Non-pigmented ciliary epithelial cell (primary cell): ENCODE results near the gene MPP1.
A peak's percentile ranks its signal among the peaks of the same experiment; 100 is the strongest.
"Not testable (repeated sequence)": the region's sequence is repeated elsewhere in the genome, so short reads cannot be mapped to it uniquely, and the experiment has no call there.

Experiments used
- DNase-seq: peaks from one replicate; pipeline ENCODE4 v3.0.0-alpha.2; 2010; ENCODE audit warnings: low read depth

The MPP1 gene

DNA sequence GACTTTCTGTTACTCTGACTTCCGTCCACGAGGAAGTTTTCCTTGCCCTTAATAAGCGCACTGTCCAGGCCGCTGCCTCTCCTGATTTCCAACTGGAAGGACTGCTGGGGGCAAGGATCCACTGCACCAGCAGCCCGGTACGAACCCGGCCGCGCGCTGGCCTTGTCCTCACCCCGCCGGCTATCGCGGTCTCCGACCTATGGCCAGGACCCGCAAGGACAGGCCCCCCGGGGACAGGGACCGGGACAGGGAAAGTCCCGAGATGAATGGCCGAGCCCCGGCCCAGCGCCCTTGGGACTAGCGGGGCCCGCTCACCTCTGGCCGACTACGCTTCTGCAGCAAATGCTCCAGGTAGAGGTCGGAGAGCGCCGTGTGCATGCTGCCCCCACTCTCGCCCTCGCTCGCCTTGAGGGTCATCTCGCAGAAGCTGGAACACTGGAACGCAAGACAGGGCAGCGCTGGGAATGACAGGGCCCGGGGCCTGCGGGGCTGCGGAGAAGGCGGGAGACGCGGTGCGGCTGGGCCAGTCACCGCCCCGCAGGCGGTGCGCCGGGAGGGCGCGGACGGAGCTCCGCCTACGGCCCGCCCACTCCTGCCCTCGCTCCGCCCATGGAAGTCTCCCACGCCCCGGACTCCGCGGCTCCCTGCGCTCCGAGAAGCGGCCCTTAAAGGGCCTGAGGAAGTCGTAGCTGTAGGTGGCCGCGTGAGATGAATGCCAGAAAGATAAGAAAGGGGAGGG lies at the start of gene MPP1:
TSS of gene MPP1 (minus strand) at position 529 of the 739 bp plus-strand sequence. CDS start at position 417, 112 bp downstream.
- DNase-seq: no peak

DNA sequence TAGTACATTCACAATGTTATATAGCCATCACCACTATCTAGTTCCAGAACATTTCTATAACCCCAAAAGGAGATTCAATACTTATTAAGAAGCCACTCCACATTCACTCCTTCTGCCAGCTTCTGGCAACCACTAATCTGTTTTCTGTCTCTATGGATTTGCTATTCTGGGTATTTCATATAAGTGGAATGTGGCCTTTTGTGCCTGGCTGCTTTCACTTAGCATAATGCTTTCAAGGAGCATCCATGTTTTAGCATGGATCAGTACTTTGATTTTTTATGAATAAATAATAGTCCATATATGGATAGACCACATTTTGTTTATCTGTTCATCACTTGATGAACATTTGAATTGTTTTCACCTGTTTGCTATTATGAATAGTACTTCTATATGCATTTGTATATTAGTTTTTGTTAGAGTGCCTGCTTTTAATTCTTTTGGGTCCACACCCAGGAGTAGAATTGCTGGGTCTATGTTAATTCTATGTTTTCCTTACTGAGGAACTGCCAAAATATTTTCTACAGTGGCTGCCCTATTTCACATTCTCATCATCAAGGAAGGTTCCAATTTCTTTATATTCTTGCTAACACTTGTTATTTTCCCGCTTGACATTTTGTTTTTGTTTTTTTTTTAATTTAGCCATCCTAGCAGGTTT lies 45.8 kb upstream of the MPP1 start:
- no peak for DNase-seq

DNA sequence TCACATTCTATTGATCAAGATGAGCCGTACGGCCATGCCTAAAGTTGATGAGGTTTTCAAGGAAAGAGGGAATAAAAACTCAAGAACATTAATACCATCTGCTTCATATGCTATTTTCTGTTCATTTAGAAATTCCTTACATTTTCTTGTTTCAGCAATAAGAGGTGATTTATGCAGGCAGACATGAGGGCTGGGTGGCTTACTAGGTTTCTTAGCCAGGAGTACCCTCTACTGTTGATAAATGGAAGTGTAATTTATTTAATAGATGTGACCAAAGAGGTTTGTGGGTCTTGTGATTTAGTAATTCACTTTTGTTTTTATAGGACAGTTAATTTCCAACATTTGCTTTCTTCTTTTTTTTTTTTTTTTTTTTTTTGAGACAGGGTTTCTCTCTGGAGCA lies 35.6 kb upstream of the MPP1 start:
- DNase-seq: peak; percentile 13

DNA sequence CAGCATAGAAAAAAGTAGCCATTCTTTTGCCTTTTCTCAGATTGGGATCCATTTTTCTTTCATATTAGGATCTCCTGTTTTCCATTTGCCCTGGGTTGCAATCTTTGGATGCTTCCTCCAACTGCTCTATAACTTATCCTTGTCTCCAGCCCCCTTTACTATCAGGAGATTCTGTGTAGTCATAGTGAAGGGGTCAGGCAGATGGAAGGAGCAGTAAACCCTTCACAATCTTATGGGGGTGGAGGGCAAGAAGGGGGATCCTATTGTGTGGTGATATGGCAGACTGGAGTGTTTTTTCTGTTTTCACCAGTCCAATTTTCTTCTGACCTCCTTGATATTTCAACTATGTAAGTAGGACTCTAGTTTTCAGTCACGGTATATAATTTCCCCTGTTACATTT lies 30.9 kb upstream of the MPP1 start:
- DNase-seq: no peak

DNA sequence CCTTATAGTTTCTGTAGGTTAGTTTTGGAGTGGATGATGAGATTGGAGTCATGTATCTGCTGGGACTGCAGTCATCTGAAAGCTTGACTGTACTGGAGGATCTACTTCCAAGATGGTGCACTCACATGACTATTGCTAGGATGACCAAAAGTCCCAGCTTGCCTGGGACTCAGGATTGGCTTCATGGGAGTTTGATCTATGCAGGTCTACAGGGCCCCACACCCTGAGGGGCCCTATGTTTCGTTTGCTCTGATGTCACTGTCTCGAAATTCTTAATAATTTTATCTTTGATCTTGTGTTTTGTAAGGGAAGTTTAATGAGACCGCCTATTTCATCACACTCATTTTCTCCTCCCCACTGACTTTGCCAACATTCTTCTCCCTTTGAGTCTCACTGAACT lies 29.3 kb upstream of the MPP1 start, which contains the start of gene SMIM9:
TSS of gene SMIM9 (minus strand) at position 101 of the 400 bp plus-strand sequence. CDS start 3,806 bp downstream, outside the sequence.
- no peak for DNase-seq

DNA sequence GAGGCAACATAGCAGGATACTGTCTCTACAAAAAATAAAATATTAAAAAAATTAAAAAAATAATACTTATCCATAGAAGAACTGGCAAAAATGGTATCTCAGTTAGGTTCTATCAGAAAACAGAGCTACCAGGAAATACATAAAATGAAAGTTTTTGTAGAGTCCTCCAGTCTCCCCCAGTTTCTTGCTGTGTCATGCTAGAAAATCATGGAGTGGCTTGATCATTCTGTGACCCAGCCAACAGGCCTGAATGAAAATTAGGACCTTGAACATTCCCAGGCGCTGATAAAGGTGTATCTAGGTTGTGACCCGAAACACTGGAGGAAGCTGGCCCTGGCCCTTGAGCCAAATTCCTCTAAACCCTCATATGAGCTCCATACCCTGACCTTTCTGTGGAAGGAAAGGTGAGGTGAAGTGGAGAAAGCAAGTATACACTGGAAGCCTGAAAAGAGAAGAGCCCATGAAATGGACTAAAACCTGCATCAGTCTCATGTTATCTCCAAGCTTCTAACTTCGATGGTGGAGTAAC lies 28.5 kb upstream of the MPP1 start:
- no peak for DNase-seq

DNA sequence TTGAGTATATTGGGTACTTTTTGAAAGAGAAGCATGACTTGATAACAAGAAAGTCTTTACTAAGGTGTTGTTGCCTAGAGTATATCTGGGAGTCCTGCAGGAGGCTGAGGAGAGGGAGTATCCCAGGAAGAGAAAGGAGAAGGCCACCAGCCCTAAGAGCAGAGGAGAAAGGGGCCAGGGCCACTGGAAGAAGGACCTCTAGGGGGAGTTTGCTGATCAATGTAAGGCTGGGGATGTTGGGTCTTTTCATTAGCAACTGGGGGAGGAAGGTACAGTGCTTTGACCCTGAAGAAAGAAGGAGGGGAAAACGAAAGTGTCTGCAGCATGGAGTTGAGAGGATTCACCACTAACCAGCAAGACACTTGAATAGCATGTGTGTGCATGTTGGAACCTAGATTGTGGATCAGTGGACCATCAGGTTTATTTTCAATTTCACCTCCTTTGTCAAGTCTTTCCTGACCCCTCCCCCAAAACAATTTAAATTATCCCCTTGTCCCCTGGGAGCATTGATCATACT lies 24.7 kb upstream of the MPP1 start:
- DNase-seq: no peak

DNA sequence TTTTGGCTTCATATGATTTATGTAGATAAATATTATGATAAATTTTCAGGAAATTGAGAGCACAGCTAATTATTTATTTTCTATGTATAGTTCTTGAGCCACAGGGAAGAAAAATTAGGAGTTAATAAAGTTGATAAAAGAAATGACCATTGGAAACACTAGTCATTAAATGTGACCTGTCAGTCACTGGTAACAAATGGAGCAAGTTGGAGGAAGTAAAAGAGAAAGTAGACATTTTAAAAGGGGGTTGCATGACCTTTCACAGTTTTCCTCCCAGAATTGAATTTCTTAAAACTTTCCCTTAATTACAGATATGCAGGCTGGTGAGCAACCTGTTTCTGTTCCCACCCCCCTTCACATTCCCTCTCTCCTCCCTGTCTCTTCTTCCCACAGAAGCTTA lies 23.8 kb upstream of the MPP1 start:
- no peak for DNase-seq

DNA sequence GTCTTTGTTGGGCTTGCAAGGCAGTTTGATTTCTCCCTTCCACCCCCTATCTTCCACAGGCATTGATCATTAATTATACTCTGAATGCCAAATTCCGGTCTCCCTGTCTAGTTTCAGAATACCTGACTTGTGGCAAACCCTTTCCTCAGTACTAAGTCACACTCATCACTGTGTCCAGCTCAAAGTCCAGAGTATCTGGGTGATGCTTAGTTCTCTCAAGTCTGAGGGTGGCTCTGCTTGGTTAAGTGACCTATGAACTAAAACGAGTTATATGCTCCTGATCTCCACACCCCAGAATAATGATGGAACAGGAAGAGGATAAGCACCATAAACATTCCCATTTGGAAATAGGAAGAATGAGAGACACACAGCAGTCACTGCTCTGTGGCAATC lies 22.7 kb upstream of the MPP1 start:
- no peak for DNase-seq

DNA sequence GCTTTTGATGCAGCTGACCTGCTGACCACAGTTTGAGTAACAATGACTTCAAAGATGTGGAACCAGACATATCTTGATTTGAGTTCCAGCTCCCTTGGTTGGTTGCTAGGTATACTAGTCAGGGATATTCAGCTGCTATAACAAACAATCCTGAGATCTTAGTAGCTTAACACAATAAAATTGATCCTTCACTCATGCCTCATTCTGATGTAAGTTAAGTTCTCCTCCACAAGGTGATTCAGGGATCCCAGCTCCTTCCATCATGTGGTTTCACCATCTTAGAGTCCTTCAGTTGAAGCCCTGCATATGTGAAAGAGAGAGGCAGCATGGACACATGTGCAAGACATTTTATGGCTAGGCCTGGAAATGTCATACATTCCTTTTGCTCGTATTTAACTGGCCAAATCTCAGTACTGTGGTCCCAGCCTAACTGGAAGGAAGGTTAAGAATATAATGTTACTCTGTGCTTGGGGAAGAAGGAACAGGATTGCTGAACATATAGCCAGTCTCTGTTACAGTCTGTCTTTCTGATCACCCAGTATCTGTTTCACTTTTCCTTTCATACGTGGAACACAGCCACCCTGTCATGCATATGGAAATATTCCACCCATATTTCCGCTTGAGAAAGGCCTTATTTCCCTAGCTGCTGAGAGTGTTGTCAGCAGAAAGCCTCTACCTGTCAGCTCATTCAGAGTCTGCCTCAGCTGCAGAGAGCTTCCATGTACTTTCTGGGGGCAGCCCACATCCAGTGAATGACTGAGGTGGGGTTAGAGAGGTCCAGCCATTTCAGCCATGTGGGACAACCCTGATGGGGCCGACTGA lies 22.1 kb upstream of the MPP1 start:
- DNase-seq: no peak

DNA sequence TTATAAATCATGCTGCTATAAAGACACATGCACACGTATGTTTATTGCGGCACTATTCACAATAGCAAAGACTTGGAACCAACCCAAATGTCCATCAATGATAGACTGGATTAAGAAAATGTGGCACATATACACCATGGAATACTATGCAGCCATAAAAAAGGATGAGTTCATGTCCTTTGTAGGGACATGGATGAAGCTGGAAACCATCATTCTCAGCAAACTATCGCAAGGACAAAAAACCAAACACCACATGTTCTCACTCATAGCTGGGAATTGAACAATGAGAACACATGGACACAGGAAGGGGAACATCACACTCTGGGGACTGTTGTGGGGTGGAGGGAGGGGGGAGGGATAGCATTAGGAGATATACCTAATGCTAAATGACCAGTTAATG lies 20.3 kb upstream of the MPP1 start:
- not testable (repeated sequence) for DNase-seq

DNA sequence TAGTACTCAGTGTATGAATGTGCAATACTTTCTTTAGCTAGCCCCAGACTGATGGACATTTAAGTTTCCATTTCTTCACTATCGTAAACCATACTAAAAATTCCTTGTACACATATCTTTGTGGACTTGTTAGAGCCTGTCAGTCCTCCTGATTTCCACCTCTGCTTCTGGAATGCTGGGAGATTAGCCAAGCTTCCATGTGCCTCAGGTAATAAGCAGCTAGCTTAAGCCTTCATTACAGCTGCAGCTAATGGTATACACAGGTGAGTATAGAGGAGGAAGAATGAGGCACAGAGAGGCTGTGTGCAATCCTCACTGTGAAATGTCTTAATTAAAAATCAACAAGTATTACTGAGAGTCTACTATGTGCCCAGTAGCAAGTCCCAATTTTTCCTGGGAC lies 19.4 kb upstream of the MPP1 start:
- DNase-seq: no peak

DNA sequence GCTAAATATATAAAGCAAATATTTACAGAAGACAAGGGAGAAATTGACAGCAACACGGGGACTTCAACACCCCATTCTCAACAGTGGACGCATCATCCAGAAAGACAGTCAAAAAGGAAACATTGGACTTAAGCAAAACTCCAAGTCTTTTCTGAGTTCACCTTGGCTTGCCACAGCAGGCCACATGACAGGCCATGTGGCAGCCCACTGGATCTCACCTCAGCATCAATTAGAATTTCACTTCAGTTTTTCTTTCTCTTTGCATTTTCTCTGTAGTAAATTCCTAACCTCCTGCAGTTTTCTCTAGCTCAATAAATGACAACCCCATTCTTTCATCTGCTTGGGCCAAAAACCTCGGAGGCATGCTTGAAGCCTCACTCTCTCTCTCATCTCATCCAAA lies 16.7 kb upstream of the MPP1 start:
- DNase-seq: no peak

DNA sequence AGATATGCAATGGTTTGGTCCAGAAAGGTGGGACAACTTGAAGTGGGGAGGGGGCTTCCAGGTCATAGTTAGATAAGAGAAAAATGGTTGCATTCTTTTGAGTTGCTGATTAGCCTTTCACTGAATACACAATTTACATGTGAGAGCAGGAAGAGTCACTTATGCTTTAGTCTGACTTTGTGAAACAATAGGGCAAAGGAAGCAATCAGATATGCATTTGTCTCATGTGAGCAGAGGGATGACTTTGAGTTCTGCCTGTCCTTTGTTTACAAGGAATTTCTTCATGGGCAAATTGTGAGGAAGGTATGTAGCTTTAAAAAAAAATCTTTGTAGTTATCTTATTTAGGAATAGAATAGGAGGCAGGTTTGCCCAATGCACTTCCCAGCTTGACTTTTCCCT lies 16.2 kb upstream of the MPP1 start:
- DNase-seq: no peak

DNA sequence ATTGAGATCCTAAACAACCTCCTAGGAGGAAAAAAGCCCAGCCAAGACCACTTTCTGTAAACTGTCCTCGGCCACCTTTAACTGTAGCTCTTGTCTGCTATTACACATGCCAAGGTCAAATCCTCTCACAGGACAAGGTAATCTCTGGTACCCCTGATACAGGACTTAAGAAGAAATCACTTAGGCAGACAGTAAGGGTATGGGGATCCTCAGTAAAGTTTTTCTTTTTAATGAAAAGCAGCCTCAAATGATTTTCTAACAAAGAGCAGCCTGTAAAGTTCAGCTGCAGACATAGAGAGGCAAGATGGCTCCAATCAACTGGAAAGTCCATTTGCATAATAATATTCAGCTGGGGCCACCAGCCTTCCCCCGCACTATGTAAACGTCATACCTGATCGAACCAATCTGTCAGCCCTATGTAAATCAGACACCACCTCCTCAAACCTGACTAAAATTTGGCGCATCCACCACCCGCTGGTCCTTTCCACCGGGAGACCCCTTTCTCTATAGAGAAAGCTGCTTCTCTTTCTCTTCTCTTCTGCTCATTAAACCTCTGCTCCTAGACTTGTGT lies 14.6 kb upstream of the MPP1 start:
- DNase-seq: no peak

DNA sequence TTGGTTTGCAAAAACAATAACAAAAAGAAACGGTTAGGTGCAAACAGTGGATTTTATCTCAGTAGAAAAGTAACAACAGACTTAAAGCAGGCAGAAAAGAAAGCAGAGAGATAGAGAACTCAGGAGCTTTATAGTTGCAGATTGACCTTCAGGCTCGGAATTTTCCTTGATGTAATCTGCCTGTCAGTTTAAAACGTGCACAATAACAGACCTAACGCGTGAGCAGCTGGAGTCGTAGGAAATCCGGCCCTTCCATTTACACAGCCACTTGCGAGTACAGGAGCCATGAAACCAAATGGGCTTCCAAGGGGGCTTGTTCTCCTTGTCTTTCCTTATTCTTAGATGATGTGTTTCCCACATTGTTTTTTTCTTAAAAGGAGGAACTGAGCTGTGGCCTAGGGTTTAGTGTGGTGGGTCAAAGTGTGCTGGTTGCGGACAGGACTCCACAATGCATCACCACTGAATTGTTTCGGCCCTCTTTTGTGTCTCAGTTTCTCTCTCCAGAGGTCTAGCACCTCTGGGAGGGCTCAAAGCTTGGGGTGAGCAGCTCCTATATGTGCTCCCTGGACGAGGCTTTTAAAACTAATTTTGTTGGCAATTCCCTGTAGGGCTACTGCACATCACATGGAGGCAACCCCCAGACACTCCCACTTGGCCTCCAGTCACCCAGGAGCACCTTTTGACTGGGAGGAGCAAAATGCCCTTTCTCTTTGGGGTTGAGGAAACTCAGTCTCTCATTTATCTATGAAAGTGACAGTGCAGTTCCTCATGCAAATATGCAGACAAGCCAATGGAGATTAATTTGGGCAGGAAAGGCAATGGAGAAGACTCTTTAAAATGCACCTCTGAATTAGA lies 13.9 kb upstream of the MPP1 start:
- DNase-seq: no peak

DNA sequence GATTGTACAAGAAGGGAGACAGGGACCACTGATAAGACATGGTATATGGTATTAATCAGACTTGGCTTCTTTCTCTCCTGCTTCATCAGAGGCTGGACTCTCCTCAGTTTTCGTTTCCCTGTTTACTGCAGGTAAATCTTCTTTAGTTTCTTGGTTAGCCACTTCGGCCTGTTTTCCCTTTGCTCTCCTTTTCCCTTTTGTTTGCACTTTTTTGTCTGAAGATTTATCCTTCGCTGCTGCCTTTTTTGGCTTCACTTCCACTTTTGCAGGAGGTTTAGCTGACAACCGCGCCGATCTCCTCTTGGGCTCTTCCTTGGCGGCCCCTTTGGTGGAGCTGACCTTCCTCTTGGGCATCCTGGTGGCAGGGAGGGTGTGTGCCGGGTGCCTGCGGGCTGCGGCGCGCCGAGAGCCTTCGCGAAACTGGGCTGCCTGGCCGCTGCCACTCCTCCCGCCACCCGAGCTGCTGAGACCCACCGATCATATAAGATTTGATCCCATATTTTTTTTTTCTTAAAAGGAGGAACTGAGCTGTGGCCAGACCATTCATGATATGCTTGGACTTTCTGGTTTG lies 11.8 kb upstream of the MPP1 start:
- DNase-seq: not testable (repeated sequence)

DNA sequence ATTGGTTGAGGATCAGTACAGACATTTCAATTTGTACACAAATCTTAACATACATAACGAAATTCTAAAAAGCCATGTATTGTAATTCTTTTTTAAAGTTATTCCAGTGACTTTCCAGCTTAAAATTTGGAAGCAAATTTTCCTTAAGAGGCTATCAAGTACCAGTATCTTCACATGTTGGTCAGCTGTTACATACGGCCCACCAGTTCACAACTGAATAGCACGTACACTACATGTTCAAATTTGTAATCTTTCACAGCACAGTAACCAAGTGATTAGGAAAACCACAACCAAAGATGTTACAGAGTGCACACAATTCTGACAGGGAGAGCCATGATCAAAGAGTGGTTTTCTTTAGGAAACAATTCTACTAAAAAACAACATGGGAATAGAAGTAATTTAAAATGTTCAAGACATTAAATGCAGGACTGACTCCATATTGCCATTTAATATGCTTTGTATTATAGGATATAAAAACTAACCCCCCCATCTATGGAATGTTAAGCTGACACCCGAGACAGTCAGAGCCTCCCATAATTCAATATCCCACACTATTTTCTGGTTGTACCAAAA lies 11.1 kb upstream of the MPP1 start:
- DNase-seq: not testable (repeated sequence)

DNA sequence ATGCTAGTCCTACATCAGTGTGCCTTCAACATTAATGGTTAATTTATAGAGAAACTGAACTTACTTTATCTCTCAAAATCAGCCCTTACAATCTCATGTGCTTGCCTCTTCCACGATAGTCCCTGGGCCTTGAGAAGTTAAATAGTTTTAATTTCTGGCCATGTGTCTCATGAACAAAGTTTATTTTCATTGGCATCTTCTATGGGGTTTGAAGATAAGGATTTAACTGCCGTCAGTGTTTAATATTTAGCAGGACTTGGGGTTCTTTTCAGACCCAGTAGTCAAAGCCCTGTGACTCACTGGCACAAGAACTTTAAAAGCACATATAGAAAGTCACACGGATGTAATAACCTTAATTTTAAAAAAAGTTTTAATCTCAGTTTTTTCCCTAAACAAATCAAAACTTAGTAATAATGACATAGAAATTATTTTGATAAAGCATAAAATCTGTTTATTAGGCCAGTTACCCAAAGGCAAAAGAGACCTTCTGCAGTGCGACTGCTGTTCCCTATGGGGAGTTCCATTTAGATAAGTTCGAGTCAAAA lies 10.1 kb upstream of the MPP1 start:
- no peak for DNase-seq

DNA sequence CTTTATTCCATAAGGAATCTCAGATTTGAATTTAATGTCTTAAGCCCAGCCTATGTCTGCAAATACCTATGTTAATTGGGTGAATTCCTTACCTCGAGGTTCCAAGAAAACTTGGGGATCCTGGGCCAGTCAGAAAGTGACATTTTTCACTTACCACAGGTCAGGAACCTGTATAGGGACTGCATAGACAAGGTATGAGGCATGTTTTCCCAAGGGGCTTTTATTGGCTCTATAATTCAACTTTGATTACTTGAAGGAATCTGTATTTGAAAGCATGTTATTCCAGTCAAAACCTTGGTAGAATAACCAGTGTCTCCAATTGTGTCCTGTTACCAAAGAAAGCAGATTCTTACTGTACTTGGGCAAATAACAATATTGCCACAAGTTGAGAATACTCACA lies 8.5 kb upstream of the MPP1 start:
- no peak for DNase-seq
